Mesendoderm (in vitro differentiated cells): ENCODE results near the gene MPDZ.

ENCODE experiments used
- DNase-seq: peaks from one replicate; pipeline ENCODE4 v3.0.0; 2013
- H2AK5ac ChIP-seq: 2 replicates; pipeline ENCODE4 v1.6.1; 2013; ENCODE audit warnings: low read length, inconsistent platforms
- H2BK120ac ChIP-seq: 2 replicates; pipeline ENCODE4 v1.6.1; 2013; ENCODE audit warnings: low read depth, mild to moderate bottlenecking, low read length, moderate library complexity, mixed read lengths
- H2BK15ac ChIP-seq: replicated peaks from 2 replicates; pipeline ENCODE4 v1.6.1; 2013; ENCODE audit warnings: low read depth, mild to moderate bottlenecking, moderate library complexity
- H2BK5ac ChIP-seq: 2 replicates; pipeline ENCODE4 v1.6.1; 2013; ENCODE audit warnings: low read length, inconsistent platforms
- H3K18ac ChIP-seq: 2 replicates; pipeline ENCODE4 v1.6.1; 2013; ENCODE audit warnings: mild to moderate bottlenecking, low read length, mixed read lengths
- H3K23ac ChIP-seq: one replicate; pipeline ENCODE4 v1.6.1; 2013; ENCODE audit warnings: low read length
- H3K27ac ChIP-seq: 2 replicates; pipeline ENCODE4 v1.5.1; 2013; ENCODE audit warnings: low read depth, mild to moderate bottlenecking, inconsistent platforms, low read length, moderate library complexity
- H3K27me3 ChIP-seq: 2 replicates; pipeline ENCODE4 v1.6.1; 2013; ENCODE audit warnings: low read length, control low read depth, mild to moderate bottlenecking, inconsistent platforms; ENCODE audit not compliant: insufficient read depth, poor library complexity
- H3K36me3 ChIP-seq: 2 replicates; pipeline ENCODE4 v1.6.1; 2013; ENCODE audit warnings: low read length, inconsistent platforms; ENCODE audit not compliant: control insufficient read depth, insufficient read depth
- H3K4ac ChIP-seq: one replicate; pipeline ENCODE4 v1.6.1; 2013; ENCODE audit warnings: low read depth, mild to moderate bottlenecking, low read length, moderate library complexity
- H3K4me1 ChIP-seq: 2 replicates; pipeline ENCODE4 v1.6.1; 2013; ENCODE audit warnings: low read depth, low read length, inconsistent platforms; ENCODE audit not compliant: control insufficient read depth
- H3K4me2 ChIP-seq: 2 replicates; pipeline ENCODE4 v1.6.1; 2013; ENCODE audit warnings: low read length
- H3K4me3 ChIP-seq: 2 replicates; pipeline ENCODE4 v1.5.1; 2013; ENCODE audit warnings: mild to moderate bottlenecking, low read length
- H3K56ac ChIP-seq: one replicate; pipeline ENCODE4 v1.6.1; 2013; ENCODE audit warnings: low read length
- H3K79me1 ChIP-seq: 2 replicates; pipeline ENCODE4 v1.6.1; 2013; ENCODE audit warnings: low read length, inconsistent platforms
- H3K79me2 ChIP-seq: 2 replicates; pipeline ENCODE4 v1.6.1; 2013; ENCODE audit warnings: mild to moderate bottlenecking, low read length; ENCODE audit not compliant: control insufficient read depth, insufficient read depth
- H3K9ac ChIP-seq: 2 replicates; pipeline ENCODE4 v1.6.1; 2013; ENCODE audit warnings: low read length, inconsistent platforms
- H4K5ac ChIP-seq: one replicate; pipeline ENCODE4 v1.6.1; 2013; ENCODE audit warnings: low read length
- H4K8ac ChIP-seq: one replicate; pipeline ENCODE4 v1.6.1; 2013; ENCODE audit warnings: low read depth, mild to moderate bottlenecking, control low read depth, low read length, moderate library complexity
- WGBS: extraction: QIAGEN DNeasy Blood & Tissue Kit; methylation state at CpG from one replicate; pipeline ENCODE4 v1.1.7; 2013; ENCODE audit warnings: low lambda C conversion rate, missing lambda C conversion rate; ENCODE audit not compliant: insufficient coverage; ENCODE audit errors: extremely low coverage; 5-methylcytosine and 5-hydroxymethylcytosine counted together

Gene MPDZ

GRCh38 chr9:13263511-13263910 is 16.0 kb downstream of the MPDZ start:
- Histone ChIP-seq H3K27ac (no peak overlapping the region), H2BK5ac (no peak overlapping the region), H4K8ac (no peak overlapping the region), H2BK15ac (no peak overlapping the region), H4K5ac (no peak overlapping the region), H3K4ac (no peak overlapping the region), H3K4me3 (no peak overlapping the region), H3K9ac (no peak overlapping the region), H2AK5ac (no peak overlapping the region), H3K27me3 (no peaks in the 10 kb centered on the region), H3K4me2 (no peak overlapping the region), H2BK120ac (no peak overlapping the region), H3K79me1 (peaks cover 3% of the 10 kb centered on the region), H3K36me3 (no peaks in the 10 kb centered on the region), H3K79me2 (peaks cover 4% of the 10 kb centered on the region), H3K56ac (no peak overlapping the region), H3K4me1 (no peaks in the 10 kb centered on the region), H3K23ac (no peak overlapping the region), H3K18ac (no peak overlapping the region)
- DNase-seq, result no peak
- WGBS, result no CpG with 5 or more reads among the region's 2 CpGs

DNA sequence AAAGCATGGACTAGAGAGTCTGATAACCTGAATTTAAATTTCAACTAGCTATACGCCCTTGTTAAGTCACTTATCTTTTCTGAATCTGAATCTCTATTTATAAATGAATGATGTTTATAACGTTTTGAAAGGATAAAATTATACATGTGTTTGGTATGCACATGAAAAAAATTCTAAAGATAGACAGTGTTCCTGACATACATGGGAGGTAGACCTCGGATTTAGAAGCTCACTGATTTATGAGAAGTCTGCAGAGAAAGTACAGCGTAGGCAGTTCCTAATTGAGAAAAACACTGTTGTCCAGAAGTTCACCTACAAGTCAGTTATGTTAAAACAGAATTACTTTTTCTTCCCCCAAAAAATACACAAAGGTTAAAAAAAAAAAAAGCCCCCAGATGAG is 26.6 kb downstream of the MPDZ start:
- Histone ChIP-seq H4K5ac (no peak overlapping the region), H2BK5ac (no peak overlapping the region), H3K18ac (no peak overlapping the region), H2BK120ac (no peak overlapping the region), H3K27ac (no peak overlapping the region), H3K4me2 (no peak overlapping the region), H4K8ac (no peak overlapping the region), H3K27me3 (no peaks in the 10 kb centered on the region), H2BK15ac (no peak overlapping the region), H3K79me1 (peaks cover 2% of the 10 kb centered on the region), H3K23ac (no peak overlapping the region), H3K56ac (no peak overlapping the region), H3K4me1 (no peaks in the 10 kb centered on the region), H3K4me3 (no peak overlapping the region), H3K79me2 (no peaks in the 10 kb centered on the region), H2AK5ac (no peak overlapping the region), H3K36me3 (no peaks in the 10 kb centered on the region), H3K4ac (no peak overlapping the region), H3K9ac (no peak overlapping the region)
- WGBS, result no CpG with 5 or more reads among the region's 4 CpGs
- no peak for DNase-seq

DNA sequence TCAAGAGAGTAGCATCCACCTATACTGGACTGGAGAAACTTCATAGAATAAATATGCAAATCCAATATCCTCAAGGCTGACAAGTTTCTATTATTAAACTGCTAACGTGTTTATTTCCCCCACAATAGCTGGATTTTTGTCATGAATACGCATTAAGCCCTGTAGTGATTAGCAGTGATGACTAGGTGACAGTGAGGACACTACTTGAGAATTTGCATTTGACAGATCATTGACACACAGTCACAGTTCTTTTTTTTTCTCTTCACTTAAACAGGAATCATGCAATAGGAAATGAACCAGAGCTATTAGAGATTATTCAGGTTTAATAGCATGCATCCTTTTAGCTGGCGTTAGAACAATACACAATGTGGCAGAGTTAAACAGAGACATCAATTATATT is 35.3 kb downstream of the MPDZ start:
- H3K4me3 ChIP-seq, result no peak overlapping the region
- no peak overlapping the region for H3K4me2 ChIP-seq
- no peaks in the 10 kb centered on the region for H3K4me1 ChIP-seq
- H3K4ac ChIP-seq, result no peak overlapping the region
- H4K8ac ChIP-seq, result no peak overlapping the region
- no peak overlapping the region for H3K27ac ChIP-seq
- no peak overlapping the region for H3K18ac ChIP-seq
- H2AK5ac ChIP-seq, result no peak overlapping the region
- no peaks in the 10 kb centered on the region for H3K79me1 ChIP-seq
- no peaks in the 10 kb centered on the region for H3K79me2 ChIP-seq
- H2BK120ac ChIP-seq, result no peak overlapping the region
- no peaks in the 10 kb centered on the region for H3K27me3 ChIP-seq
- no peak overlapping the region for H2BK15ac ChIP-seq
- no peak overlapping the region for H3K56ac ChIP-seq
- no peak overlapping the region for H3K9ac ChIP-seq
- H3K23ac ChIP-seq, result no peak overlapping the region
- no CpG with 5 or more reads among the region's 3 CpGs for WGBS
- H3K36me3 ChIP-seq, result no peaks in the 10 kb centered on the region
- H4K5ac ChIP-seq, result no peak overlapping the region
- DNase-seq, result peak; percentile 25
- no peak overlapping the region for H2BK5ac ChIP-seq

GRCh38 chr9:13241283-13241682 is 38.2 kb downstream of the MPDZ start:
- H3K4me1 ChIP-seq, result no peaks in the 10 kb centered on the region
- H3K23ac ChIP-seq, result no peak overlapping the region
- no peak overlapping the region for H2BK120ac ChIP-seq
- no CpG with 5 or more reads among the region's 2 CpGs for WGBS
- no peaks in the 10 kb centered on the region for H3K27me3 ChIP-seq
- no peaks in the 10 kb centered on the region for H3K79me1 ChIP-seq
- no peak overlapping the region for H3K27ac ChIP-seq
- no peak overlapping the region for H4K8ac ChIP-seq
- no peaks in the 10 kb centered on the region for H3K79me2 ChIP-seq
- no peak overlapping the region for H3K4me3 ChIP-seq
- no peaks in the 10 kb centered on the region for H3K36me3 ChIP-seq
- no peak for DNase-seq
- H4K5ac ChIP-seq, result no peak overlapping the region
- H3K9ac ChIP-seq, result no peak overlapping the region
- H3K4me2 ChIP-seq, result no peak overlapping the region
- no peak overlapping the region for H3K4ac ChIP-seq
- H2BK5ac ChIP-seq, result no peak overlapping the region
- H2AK5ac ChIP-seq, result no peak overlapping the region
- H3K18ac ChIP-seq, result no peak overlapping the region
- no peak overlapping the region for H2BK15ac ChIP-seq
- no peak overlapping the region for H3K56ac ChIP-seq

GRCh38 chr9:13239660-13240059 is 39.8 kb downstream of the MPDZ start:
- Histone ChIP-seq H3K79me1 (no peaks in the 10 kb centered on the region), H3K79me2 (no peaks in the 10 kb centered on the region), H3K4me2 (no peak overlapping the region), H3K18ac (no peak overlapping the region), H3K36me3 (no peaks in the 10 kb centered on the region), H4K5ac (no peak overlapping the region), H2AK5ac (no peak overlapping the region), H3K4me3 (no peak overlapping the region), H2BK120ac (no peak overlapping the region), H4K8ac (no peak overlapping the region), H3K9ac (no peak overlapping the region), H3K56ac (no peak overlapping the region), H2BK5ac (no peak overlapping the region), H3K4me1 (no peaks in the 10 kb centered on the region), H3K4ac (no peak overlapping the region), H3K23ac (no peak overlapping the region), H2BK15ac (no peak overlapping the region), H3K27ac (no peak overlapping the region), H3K27me3 (no peaks in the 10 kb centered on the region)
- no peak for DNase-seq

DNA sequence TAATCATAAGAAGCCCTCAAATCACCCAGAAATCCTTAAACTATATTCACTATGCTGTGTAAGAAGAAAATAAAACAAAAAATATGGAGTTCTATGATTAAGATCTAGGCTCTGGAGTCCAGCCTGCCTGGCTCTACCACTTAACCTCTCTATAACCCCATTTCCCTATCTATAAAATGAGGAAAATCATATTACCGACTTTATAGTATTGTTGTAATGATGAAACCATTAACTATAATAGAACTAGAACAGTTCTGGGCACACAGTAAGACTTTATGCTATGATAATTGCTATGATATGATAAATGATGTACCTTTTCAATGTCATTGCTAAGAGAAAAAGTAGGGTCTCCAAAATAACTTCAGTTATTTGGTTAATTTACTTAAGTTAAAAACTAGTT is 40.3 kb downstream of the MPDZ start:
- Histone ChIP-seq H3K79me1 (no peaks in the 10 kb centered on the region), H3K4me3 (no peak overlapping the region), H2BK5ac (no peak overlapping the region), H3K9ac (no peak overlapping the region), H3K18ac (no peak overlapping the region), H4K5ac (no peak overlapping the region), H4K8ac (no peak overlapping the region), H3K23ac (no peak overlapping the region), H2AK5ac (no peak overlapping the region), H3K79me2 (no peaks in the 10 kb centered on the region), H3K4me2 (no peak overlapping the region), H3K56ac (no peak overlapping the region), H3K4me1 (no peaks in the 10 kb centered on the region), H3K27me3 (no peaks in the 10 kb centered on the region), H2BK120ac (no peak overlapping the region), H3K27ac (no peak overlapping the region), H2BK15ac (no peak overlapping the region), H3K36me3 (no peaks in the 10 kb centered on the region), H3K4ac (no peak overlapping the region)
- no CpG with 5 or more reads among the region's 1 CpG for WGBS
- DNase-seq, result no peak
